NCI-H69 (cell line): ENCODE data around the gene ETNPPL.
"Not testable (repeated sequence)": the region's sequence is repeated elsewhere in the genome, so short reads cannot be mapped to it uniquely, and the experiment has no call there.

Experiments
- DNase-seq: peaks from one replicate; lab custom pipeline; 2025; lab: John Stamatoyannopoulos, UW

ETNPPL gene

GRCh38 chr4:108754327-108754726, 8.5 kb downstream of the ETNPPL start:
- DNase-seq, result no peak

DNA sequence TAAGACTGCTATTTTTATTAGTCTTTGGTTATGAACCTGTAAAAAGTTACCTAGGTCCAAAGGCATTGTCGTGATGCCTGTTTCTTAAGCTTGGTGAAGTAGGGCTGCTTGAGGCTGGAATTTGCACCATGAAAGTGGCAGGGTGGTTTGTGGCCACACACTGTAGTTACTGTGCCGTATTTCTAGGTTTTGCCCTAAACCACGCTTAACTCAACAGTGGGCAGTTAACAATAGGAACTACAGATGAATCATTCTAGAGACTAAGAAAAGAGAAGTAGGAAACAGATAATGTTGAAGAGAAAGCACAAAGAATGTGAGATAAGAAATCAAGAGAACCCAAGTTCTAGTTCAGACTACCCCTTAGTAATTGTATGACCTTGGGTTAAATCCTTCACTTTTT, 11.5 kb downstream of the ETNPPL start:
- no peak for DNase-seq

- DNase-seq, result no peak
These were observed 13.7 kb downstream of the ETNPPL start for GRCh38 chr4:108749119-108749518.

- DNase-seq, result no peak
These were observed 16.3 kb downstream of the ETNPPL start for GRCh38 chr4:108746511-108746910.

- no peak for DNase-seq
These were observed 18.5 kb downstream of the ETNPPL start for GRCh38 chr4:108744307-108744706.

DNA sequence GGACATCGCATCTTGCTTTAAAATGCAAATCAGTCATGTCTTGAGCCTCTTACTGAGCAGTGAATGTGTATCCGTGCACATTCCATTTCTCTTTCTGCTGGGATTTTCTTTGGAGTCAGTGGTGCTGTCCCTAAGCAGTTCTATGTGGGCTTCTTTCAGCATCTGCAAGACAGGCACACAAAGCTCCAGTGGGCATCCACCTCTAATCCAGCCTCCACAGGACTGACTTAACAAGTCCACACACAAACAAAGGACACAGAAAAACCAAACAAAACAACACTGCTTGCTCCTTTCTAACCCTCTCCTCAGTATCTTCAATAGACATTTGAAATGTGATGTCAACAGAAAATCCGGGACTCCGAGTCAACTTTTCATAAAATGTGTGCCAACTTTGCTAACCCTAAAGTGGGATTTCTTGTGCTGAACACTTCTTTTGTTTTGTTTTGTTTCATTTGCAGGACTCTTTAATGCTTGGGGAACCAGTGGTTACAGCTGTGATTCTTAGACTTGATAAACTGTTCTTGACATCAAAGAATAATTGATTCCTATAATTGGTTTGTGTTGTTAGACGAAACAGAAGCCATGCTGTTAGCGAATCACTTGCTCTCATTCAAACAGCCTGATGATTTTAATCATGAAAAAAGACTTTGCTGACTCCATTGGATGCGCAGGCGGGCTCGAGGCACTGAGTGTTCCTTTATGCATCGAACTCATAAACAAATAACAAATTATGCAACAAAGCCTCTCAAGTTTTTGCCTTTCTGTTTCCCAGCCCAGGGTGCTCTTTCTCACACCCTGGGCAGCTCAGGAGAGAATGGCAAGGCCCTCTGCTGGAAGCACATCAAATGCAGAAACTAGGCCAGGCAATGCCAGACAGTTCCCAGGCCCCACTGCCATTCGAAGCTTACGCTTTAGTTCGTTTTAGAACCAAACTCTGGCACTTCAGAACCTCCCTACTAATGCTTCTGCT, 20.1 kb downstream of the ETNPPL start:
- no peak for DNase-seq

DNA sequence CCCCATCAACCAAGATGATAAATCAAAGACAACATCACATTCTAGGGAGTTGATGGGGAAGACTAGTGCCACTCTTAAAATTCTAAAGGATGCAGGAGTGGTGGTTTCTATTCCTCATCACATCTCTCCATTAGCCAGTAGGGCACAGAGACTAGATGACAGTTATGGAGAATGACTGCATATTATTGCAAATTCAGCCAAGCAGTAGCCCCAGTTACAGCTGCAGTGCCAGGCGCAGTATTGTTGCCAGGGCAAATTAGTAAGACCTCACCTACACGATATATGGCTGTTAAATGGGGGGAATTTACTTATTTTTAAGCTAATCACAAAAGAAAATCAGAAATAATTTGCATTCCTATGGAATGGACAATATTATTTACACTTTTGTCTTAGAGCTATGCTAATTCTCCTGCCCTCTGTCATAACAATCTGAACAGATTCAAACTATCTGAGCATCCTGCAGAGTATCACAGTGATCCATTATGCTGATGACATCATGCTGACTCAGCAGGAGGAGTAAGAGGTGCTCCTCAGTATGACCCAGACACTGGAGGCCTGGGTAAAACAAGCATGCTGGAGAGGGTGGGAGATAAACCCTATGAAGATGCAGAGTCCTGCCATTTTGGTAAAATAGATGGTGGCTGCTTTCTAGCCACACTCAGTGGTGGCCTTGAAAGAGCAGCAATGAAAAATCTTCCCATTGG, 24.7 kb downstream of the ETNPPL start:
- DNase-seq, result no peak

- no peak for DNase-seq
These were observed 31.8 kb downstream of the ETNPPL start for GRCh38 chr4:108731006-108731405.

DNA sequence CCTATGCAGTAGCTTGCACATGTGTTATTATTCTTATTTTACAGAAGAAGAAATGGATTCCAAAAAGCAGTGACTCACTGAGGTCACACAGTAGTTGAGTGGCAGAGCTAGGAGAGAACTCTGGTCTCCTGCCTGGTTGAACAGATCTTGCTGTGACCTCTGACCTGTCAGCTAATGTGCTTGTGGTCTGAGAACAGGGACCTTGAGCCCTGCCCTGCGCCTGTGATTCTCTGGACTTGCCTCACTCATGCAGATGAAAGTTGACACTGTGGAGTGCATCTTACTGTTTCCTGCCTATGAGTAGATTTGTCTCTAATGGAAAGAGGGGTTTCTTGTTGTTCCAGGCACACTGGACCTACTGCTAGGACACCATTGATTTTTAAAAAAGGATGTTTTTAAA, 32.3 kb downstream of the ETNPPL start:
- DNase-seq, result no peak

- no peak for DNase-seq
These were observed 33.1 kb downstream of the ETNPPL start for GRCh38 chr4:108729731-108730130.

- DNase-seq, result no peak
These were observed 37.4 kb downstream of the ETNPPL start for GRCh38 chr4:108725457-108725856.

- no peak for DNase-seq
These were observed 45.5 kb downstream of the ETNPPL start for GRCh38 chr4:108717386-108717785.

- no peak for DNase-seq
These were observed 46.5 kb downstream of the ETNPPL start for GRCh38 chr4:108716340-108716739.

- DNase-seq, result no peak
These were observed 48.0 kb downstream of the ETNPPL start for GRCh38 chr4:108714880-108715279.

DNA sequence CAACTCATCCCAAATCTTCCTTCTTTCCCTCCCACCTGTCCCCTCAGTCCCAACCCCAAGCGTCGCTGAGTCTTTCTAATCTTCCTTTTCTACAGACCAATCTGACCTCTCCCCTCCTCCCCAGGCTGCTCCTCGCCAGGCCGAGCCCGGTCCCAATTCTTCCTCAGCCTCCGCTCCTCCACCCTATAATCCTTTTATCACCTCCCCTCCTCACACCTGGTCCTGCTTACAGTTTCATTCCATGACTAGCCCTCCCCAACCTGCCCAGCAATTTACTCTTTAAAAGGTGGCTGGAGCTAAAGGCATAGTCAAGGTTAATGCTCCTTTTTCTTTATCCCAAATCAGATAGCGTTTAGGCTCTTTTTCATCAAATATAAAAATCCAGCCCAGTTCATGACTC, 52.3 kb downstream of the ETNPPL start:
- DNase-seq, result not testable (repeated sequence)

GRCh38 chr4:108709722-108710121, 53.1 kb downstream of the ETNPPL start:
- DNase-seq, result no peak

GRCh38 chr4:108709234-108709633, 53.6 kb downstream of the ETNPPL start:
- peak; percentile 14 for DNase-seq

GRCh38 chr4:108706289-108706688, 56.6 kb downstream of the ETNPPL start:
- DNase-seq, result no peak

DNA sequence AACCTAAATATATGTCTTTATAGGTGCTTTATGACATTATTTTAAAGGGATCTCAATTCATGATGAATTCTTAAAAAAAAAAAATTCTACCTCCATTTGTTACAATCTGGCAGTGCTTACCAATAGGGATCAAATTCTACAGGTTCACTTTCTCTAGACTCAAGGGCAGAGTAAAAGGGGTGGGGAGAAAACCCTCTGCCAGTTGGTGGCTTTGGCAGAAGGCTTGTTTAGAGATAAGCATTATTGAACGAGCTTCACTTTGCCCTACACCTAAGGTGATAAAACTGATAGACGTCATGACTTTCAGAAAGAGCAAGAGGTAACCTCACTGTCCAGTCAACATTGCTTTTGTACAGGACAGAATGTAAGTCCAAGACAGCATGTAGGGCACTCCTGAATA, 58.9 kb downstream of the ETNPPL start:
- no peak for DNase-seq

DNA sequence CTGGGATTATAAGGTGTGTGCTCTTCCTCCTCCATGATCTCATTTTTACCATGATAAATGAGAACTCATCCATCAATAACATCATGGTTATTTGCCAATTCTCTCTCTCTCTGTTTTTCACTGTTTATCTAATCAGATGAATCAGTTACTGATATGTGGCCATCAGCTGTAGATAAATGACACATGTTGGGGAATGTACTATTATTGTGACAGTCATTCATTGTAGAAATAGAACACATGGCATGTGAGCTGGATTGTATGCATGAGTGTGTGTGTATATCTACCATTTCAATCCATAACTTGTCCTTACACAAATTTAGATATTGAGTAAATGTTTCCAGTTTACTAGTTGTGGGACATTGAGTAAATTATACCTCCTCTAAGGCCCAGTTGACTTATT, 59.5 kb downstream of the ETNPPL start:
- no peak for DNase-seq

GRCh38 chr4:108702960-108703359, 59.9 kb downstream of the ETNPPL start:
- no peak for DNase-seq

- DNase-seq, result no peak
These were observed 62.6 kb downstream of the ETNPPL start for GRCh38 chr4:108700081-108700757.

DNA sequence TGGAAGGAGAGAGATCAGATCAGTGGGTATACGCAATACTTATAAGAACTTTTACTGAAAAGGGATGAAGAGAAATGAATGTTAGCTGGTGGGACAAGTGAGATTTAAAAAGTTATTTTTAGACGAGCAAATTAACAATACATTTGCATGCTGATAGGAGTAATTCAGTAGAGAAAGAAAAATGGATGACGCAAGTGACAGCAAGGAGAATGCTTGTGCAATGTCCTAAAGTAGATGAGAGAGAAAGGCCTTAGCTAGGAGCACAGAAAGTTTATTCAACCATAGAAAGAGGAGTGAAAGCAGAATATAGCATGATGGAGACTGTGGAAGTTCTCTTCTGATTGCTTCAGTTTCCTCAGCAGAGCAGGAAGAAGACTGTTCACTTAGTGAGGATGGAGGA, 66.7 kb downstream of the ETNPPL start:
- DNase-seq, result no peak
